GM19238 (cell line): ENCODE results near the gene DNAJC5G.
"Not testable (repeated sequence)": the region's sequence is repeated elsewhere in the genome, so short reads cannot be mapped to it uniquely, and the experiment has no call there.

Experiments
- DNase-seq: peaks from one replicate; pipeline ENCODE4 v3.0.0; 2011; ENCODE audit warnings: low spot score; ENCODE audit not compliant: insufficient read length

The DNAJC5G gene

DNA sequence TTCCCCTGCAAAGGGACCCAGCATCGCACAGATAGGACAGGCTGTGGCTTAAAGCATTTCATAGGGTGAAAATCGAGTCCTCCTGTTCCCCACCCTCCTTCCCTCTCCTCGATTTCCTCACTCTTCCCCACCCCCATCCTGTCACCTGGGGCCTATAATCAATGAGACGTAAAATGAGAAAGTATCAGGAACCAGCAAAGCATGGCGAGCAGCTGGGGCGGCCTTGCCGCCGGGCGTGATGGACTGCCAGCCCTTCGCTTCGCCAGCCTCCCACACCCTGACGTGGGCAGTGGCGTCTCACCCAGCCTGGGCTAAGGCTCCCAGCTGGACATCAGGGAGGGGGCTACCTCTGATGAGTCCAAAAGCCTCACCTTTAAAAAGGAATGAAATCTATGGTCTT is 23.5 kb upstream of the DNAJC5G start:
- no peak for DNase-seq

DNA sequence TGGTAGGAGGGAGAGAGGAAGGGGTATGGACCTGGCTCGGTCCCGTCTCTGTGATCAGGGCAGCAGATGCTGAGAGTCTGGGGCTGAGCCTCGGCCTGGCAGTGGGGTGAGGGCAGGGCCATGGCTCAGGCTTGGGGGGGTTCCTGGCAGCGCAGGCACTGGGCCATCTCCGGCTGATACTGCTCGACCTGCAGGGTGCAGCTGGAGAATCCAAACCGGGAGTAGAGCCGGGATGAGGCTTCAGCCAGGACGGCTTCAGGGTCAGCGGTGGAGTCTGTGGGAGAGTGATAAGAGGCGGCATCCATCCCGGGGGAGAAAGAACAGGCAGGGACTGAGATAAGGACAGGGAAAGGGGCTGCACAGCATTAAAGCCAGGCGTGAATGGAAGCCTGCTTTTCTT is 20.0 kb upstream of the DNAJC5G start:
- DNase-seq, result no peak

DNA sequence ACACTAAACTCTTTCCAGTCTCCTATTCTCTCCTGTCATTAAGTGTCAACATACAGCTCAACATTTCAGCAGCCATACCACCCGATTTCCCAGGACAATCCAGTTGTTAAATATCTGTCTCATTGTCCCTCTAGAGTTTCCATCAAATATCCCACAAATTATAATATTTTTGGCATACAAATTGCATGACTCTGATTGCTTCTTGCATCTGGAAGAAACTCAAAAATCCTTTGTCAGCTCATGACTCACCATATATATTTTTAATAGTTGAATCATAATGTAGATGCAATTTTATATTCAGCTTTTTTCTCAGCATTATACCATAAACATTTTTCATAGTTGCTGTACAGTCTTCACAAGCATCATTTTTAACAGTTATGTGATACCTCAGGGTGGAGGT is 19.6 kb upstream of the DNAJC5G start:
- no peak for DNase-seq

DNA sequence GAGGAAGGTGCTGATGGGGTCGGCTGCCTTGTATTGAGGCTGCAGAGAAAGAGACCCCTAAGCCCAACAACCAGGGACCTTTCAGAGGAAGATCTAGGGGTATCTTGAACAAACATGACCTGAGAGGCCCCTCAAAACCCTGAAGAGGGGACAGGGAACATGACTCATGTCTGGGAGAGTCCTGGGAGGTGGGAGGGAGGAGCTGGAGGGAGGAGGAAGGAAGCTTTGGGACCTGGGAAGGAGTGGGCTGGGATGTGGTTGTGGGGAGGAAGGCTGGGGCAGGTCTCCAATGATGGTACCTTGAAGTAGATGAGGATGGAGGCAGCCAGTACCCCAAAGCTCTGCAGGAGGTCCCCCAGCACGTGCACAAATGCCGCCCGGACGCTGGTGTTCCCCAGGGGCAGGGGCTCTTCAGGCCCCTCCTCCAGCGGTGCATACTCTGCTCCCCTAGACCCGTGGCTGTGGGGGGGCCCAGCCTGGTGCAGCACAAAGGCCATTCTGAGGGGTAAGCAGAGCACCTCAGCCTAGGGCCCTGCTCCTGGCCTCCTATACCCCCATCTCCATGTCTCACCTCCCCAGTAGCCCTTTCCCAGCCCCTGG is 18.3 kb upstream of the DNAJC5G start:
- no peak for DNase-seq

DNA sequence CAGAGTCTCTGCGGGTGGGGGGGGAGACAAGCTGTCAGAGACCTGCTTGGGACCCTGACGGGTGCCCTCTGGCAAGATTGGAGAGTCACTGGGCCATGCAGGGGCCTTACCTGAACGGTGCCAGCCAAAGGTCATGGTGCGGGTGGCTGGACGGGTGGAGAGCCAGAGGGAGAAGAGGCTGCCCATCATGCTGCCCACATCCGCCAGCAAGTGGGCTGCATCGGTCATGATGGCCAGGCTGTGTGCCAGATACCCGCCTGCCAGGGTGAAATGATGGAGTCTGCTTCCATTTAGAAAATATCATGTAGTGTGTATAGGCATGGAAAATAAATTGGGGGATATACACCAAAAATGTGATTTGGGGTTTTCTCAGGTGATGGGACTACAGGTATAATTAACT is 17.2 kb upstream of the DNAJC5G start:
- DNase-seq, result no peak

DNA sequence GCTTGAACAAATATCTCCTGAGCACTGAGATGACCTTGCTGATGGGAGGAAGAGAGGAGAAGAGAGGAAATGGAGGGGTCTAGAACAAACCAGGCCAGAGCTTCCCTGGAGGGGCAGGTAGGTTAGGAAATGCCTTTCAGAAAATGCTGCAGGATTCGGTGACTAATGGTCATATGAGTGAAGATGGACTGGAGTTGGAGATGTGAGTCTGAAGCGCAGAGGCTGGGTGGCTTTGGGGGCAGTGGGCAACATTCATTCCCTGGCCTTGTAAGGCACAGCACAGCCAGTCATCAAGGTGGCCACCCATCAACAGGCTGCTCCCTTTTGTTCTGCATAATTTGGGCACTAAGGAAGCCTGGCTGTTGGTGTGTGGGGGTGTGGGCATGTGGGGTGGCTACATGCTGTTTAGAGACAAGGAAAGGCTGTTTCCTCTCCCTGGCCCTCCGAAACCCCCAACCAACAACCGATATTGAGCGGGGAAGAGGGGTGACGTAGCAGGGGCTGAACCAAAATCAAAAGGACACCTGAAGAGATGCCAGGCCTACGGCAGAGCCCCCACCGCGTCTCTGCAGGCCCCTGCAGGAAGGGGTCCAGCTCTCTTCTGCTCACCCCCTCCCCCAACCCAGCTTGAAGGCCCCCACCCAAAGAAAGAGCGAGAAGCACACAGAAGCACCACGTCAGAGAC is 13.8 kb upstream of the DNAJC5G start:
- DNase-seq, result no peak

DNA sequence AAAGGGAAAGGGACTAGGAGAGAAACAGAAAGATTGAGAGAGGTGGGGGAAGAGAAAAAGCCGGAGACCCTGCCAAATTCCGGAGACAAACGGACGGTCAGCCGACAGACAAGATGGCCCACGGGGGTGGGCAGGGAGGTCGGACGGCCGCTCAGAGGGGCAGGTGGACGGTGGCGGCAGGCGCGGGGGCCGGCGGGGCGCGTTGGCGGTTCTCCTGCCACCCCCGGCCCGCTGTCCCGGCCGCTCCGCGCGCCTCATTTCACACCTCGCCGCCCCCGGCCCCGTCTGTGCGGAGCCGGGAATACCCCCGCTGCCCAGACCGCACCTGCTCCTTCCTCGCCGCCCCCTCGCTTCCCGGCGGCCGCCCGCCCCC is 13.3 kb upstream of the DNAJC5G start:
- no peak for DNase-seq

DNA sequence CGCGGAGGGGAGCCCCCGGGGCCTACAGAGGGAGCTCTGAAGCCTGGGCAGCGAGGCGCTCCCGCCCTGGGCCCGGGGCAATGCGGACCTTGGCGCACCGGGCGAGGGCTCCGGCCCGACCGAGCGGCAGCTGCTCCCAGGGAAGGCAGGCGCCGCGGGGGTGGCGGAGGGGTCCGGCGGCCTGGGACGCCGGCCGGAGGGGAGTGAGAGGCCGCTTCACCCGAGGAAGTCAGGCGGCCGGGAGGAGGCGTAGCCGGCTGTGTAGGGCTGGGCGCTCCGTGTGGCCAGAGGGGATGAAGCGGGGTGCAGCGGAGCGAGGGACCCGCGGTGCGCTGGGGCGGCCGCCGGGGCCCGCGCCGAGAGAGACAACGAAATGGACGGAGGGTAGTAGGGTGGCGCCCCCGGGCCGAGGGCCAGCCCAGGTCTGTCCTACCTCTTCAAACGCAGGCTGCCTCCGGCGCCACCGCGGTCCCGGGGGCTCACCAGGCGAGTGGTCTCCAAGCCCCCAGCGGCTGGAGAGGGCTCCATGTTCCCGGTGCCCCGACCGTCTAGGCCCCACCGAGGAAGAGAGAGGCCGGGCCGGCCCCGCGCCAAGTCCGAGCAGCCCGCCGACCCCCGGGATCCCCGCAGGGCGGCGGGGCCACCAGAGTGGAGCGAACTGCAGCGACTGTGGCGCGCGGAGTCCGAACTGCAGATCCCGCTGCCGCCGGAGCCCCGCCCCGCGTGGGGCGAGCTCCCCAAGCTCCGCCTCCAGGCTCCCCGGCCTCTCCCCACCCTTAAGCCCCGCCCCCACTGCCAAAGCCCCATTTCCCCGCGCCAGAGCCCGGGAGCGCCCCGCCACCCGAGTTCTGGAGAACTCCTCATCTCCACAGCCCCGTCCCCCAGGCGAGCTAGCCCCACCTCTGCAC is 12.6 kb upstream of the DNAJC5G start, which contains the start of gene SLC30A3:
TSS of gene SLC30A3 (minus strand) at position 669 of the 908 bp plus-strand sequence. CDS start at position 528, 141 bp downstream.
- peak; percentile 81 for DNase-seq

DNA sequence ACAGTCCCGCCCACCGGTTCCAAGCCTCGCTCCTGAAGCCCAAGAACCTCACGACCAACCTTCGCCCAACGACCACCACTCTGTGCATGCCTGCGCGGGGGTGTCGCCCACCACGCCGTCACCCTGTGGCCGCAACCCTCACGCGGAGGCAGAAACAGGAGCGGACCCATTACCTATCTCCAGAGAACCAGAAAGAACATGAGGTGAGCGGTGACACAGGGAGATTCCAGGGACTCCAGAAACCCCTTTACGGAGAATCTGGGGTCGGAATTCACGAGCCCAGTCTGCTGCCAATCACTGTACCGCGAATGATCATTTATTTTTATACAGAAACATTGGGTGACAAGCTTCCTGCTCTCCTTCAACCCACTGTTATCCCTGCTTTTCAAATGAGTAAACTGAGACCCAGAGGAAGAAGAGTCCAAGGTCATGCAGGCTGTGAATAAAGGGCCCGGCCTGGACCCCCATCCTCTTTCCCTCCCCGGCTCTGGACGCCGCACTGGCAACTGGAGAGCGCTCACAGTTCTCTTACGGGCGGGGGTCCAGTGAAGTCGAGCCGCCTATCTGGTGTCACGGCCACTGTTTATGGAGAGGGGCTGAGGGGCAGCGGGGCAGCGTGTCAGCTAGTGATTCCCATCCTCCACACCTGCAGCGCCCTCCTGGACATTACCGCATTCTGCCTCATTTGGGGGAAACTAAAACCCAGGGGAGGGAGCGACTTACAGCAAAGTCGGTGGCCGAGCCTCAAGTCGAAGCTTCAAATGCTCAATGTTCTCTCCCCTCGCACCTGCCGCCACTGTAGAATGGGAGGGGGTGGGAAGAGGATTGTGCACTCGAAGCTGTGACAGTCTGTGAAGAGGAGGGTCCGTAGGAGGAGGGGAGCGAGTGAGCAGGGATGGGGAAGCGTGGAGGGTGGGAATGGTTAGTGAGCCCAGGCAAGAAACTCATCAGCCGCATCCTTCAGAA is 11.7 kb upstream of the DNAJC5G start:
- no peak for DNase-seq

DNA sequence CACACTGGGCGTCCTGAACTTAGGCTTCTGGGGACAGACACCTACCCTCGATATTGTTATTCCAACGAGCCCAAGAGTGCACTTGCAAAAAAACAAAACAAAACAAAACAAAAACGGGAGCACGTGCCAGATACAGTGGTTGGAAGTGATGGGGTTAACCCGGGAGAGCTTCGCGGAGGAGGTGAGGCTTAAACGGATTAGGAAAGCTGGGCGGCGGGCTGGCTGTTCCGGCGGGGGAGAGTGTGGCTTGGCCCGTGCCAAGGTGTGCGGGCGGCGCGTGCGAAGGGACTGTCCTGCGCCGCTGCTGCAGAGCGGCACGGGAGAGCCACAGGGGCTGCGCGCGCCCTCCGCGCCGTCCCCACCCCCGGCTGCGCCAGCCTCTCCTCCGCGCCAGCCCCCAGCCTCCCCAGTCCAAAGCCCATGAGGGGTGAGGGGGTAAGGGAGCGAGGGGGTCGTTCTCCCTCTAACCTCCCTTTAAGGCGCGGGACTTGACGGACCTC is 10.9 kb upstream of the DNAJC5G start:
- DNase-seq, result no peak

DNA sequence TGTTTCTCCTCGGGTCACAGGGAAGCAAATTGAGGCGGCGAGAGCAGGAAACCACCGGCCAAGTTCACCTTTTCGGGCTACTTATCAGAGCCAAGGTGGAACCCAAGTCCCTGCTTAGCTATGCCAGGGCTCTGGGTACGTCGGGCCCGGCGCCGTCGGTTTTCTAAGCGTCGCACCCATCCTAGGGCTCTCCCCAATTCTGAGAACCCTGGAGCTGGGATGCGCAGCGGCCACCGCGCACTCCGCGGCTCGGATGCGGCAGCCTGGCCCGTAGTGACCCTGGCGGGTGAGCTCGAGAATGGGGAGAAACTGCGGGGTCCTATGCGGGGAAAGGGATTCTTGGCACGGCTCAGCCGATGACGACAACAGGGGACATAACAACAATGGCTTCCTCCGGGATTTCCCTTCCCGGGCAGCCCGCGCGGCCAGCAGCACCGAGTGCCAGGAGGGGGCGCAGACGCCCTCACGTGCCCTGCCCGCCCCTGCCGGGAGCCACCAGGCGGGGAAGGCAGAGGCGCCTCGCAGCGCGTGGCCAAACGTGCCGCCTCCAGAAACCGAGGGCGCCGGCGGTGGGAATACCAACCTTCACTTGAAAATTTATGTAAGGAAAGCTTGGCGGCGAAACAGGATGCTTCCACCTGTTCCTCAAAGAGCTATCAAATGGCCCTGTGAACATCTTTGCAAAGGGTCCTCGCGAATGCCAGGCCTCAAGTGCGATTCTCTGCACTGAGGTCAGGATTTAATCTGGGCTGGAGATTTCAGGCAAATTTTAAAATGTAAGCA is 10.3 kb upstream of the DNAJC5G start:
- peak; percentile 76 for DNase-seq

DNA sequence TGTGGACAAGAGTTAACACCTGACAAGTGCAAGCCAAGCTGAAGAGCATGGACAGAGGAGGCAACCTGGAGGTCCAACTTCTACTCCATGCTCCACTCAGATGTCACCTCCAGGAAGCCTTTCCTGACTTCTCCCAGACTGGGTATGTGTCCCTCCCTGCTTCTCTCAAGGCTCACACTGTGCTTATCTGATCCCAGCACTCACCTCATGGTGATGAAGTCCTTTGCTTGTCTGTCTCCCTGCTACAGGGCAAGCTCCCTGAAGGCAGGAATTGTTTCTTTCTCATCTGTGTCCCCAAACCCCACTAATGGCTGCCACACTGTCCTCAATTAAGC is 9.7 kb upstream of the DNAJC5G start:
- DNase-seq, result no peak

DNA sequence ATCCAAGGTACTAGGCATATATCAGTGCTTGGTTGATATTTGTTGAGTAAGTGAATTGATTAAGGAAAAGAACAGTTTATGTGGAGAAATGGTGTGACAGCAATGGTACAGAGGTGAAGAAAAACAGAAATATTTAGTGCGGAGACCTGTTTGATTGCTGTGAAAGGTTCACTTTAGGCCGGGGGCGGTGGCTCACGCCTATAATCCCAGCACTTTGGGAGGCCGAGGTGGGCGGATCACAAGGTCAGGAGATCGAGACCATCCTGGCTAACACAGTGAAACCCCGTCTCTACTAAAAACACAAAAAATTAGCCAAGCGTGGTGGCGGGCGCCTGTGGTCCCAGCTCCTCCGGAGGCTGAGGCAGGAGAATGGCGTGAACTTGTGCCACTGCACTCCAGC is 6.9 kb upstream of the DNAJC5G start:
- not testable (repeated sequence) for DNase-seq

DNA sequence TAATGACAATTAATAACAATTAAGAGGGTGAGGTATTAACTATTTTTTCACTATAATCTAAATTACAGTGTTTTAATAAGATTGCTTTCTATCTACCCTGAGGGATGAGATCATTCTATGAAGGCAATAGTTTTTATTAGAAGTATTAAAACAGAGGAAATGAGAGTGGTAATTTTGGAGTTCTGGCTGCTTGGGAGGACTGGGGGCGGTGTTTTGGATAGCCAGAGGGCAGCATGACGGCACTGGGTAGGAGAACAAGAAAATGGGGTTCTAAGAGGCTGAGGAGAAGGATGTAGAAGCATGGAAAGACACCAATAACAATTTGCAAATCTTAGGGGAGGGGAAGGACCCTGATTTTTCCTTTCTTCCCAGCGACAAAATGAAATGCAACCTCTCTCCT is 5.1 kb upstream of the DNAJC5G start:
- no peak for DNase-seq

DNA sequence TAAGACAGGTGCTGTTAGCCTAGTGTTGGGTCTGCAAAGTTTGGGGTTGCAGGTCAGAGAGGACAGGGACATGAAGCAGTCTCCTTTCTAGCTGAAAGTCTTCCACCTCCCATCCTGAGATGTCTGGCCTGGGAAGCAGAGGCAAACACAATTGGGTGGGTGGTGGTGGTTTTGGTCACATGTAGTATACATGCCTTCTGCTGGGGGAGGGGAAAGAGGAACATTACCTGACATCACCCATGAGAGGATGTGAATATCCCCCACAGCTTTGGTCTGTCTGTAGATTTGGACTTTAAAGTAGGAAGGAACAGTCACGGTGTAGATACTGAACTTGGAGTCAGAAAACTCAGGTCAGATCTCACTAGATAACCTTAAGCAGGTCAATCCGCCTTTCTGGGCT is 4.6 kb upstream of the DNAJC5G start:
- no peak for DNase-seq

DNA sequence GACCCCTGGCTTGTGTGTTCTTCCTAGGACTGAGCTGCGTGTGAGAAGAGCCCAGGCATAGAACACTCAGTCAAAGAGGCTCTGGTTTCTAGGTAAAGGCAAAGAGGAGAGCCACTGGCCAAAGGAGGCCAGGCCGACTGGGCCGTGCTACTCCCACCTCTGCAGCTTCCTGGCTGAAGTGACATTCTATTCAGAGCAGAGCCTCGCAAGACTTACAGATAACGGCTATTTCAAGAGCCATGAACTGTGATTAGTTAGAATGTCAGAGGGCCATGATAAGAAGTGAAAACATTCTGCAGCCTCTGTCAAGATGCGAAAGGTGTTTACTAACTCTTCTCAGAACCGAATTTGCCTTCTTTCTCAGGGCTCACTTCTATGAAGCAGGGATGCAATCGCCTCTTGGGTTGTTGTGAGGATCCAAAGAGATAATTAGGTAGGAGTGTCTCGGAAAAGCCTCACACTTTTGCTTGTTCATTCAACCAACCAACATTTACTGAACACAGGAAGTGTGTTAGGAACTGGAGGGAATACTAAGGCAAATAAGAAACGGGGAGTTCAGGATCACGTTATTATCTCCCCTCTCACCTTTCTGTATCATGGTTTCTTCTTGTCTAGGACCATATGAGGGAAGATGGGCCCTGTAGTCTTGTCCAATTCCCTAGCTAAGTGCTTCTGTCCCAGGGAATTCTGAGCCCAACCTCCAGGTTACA is 3.4 kb upstream of the DNAJC5G start:
- DNase-seq, result no peak

DNA sequence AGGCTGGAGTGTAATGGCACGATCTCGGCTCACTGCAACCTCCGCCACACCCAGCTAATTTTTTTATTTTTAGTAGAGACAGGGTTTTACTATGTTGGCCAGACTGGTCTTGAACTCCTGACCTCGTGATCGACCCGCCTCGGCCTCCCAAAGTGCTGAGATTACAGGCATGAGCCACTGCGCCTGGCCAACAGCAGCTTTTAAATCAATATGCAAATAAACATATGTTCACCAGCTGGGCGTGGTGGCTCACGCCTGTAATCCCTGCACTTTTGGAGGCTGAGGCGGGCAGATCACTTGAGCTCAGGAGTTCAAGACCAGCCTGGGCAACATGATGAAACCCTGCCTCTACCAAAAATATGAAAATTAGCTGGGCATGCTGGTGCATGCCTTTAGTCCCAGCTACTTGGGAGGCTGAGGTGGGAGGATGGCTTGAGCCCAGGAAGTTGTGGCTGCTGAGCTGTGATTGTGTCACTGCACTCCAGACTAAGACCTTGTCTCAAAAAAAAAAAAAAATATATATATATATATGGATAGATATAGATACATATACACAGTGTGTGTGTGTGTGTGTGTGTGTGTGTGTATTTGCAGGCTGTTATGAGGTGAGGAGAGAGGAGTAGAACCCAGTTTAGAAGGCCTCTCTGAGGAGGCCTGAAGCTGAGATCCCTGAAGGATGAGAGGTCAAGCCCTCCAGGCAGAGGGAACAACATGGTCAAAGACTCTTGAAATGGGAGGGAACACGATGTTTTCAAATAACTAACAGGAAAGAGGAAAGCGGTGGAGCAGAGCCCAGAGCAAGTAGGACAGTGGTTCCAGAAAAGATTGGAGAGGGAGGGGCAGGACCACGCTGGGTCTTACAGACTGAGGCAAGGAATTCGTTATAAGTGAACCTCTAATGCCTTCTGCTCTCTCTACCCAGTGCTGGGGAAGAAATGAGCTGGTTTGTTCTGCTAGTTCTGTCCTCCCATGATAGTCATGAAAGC is 2.4 kb upstream of the DNAJC5G start:
- not testable (repeated sequence) for DNase-seq

DNA sequence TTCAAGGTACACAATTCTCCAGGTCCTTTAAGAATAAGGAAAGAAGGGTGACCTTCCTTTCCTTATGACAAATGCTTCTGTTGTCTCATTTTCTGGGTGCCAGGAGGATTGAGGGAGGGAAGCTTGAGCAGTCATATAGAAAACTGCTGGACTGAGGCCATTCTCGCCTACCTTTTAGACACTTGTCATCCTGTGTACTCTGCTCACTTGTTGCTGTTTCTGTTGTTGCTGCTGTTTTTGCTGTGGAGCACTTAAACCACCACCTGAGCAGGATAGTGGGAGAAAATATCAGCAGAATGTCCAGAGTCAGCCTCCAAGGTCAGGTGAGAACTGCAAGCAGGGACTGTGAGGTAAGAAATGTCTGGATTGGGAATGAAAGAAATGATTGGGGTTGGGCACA is 2.8 kb downstream of the DNAJC5G start:
- no peak for DNase-seq
